Medulla oblongata (tissue), 1 donor: ENCODE measurements around the gene ZDHHC5.
"Not testable (repeated sequence)": the region's sequence is repeated elsewhere in the genome, so short reads cannot be mapped to it uniquely, and the experiment has no call there.

Source experiments
- DNase-seq: peaks from one replicate; pipeline ENCODE4 v3.0.0-alpha.2; 2015; ENCODE audit errors: extremely low spot score

ZDHHC5 gene

GRCh38 chr11:57644748-57645688, 22.9 kb upstream of the ZDHHC5 start:
- DNase-seq = peak; percentile 88

- no peak for DNase-seq
Observed at GRCh38 chr11:57645689-57646085, 22.2 kb upstream of the ZDHHC5 start.

DNA sequence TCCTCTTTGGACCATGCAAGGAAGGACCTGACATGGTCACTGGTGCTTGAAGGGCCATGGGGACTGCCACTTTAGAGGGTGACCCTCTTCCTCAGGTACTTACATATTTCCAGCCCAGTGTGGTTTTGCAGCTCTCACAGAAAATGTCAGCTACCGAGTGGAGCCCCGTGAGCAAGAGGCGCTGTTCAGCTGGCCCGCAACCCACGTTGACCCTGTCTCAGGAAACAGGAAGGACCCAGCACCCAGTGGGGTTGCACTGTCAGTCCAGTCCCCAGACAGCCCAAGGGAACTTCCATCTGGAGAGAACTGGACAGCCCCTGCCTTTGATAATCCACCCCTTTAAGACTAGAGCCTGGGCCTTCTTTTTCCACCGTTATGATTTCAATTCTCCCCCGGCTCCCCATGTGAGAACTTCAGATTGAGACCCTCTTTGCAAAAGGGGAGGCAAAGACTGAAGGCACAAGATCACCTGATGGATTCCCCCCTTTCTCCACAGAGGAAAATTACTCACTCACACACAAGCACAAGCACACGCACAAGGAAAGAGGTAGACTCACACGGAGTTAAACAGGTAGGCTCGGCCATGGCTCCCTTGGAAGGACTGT, 21.6 kb upstream of the ZDHHC5 start:
- no peak for DNase-seq

DNA sequence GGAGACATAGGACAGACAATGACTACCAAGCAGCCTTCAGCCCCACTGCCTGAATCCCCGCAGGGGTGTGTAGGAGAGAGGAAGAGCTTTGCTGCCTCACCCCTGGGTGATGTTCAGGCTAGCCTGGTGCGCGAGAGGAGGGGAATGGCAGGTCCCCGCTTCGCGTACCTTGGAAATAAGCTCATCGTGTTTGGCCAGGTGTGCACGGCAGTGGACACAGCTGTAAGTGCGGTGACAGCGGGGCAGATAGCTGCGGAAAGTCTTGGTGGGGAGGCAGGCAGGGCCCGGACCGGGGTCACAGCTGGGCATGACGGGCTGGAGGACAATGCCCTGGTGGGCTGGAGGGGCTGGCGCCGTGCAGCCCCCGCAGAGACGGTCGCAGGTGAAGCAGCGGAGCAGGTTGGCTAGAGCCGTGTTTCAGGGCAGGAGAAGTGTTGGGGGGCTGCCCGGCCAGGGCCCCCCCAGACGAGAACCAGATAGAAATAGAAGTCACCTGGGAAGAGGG, 21.1 kb upstream of the ZDHHC5 start:
- DNase-seq = no peak

- DNase-seq = no peak
Observed at GRCh38 chr11:57647372-57647771, 20.5 kb upstream of the ZDHHC5 start.

- DNase-seq = no peak
Observed at GRCh38 chr11:57647960-57648800, 19.7 kb upstream of the ZDHHC5 start.

GRCh38 chr11:57648801-57649735, 18.8 kb upstream of the ZDHHC5 start:
- DNase-seq = peak; percentile 40

GRCh38 chr11:57649826-57650738, 17.8 kb upstream of the ZDHHC5 start, which contains the start of gene YPEL4:
TSS of gene YPEL4 (minus strand) at chr11:57649912. CDS start at chr11:57647107, 2,805 bp downstream.
- DNase-seq = peak; percentile 82

DNA sequence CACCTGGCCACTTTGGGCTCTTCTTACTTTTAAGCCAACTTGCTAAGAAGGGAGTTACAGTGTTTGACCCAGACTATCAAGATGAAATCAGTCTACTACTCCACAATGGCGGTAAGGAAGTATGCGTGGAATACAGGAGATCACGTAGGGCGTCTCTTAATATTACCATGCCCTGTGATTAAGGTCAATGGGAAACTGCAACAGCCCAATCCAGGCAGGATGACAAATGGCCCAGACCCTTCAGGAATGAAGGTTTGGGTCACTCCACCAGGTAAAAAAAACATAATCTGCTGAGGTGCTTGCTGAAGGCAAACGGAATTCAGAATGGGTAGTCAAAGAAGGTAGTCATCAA, 17.2 kb upstream of the ZDHHC5 start:
- no peak for DNase-seq

DNA sequence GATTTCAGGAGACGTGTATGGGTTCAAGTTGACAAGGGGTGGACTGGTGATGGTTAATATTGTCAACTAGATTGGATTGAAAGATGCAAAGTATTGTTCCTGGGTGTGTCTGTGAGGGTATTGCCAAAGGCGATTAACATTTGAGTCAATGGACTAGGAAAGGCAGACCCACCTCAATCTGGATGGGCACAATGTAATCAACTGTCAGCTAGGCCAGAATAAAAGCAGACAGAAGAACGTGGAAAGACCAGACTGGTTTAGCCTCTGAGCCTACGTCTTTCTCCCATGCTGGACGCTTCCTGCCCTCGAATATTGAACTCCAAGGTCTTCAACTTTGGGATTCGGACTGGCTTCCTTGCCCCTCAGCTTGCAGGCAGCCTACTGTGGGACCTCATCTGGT, 16.5 kb upstream of the ZDHHC5 start:
- DNase-seq = no peak

GRCh38 chr11:57652230-57652629, 15.7 kb upstream of the ZDHHC5 start:
- DNase-seq = not testable (repeated sequence)

DNA sequence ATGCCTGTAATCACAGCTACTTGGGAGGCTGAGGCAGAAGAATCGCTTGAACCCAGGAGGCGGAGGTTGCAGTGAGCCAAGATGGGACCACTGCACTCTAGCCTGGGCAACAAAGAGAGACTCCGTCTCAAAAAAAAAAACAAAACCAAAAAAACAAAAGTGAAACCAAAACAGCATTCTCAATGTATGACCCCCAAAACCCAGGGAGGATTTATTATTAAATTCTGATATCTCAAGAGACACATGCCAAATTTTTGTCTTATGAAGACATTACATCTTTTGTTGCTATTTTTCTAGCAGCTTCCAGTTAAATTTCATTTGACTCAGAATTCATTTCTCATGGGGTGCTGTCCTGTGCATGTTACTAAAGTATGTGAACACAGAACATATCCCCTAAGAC, 15.3 kb upstream of the ZDHHC5 start:
- no peak for DNase-seq

DNA sequence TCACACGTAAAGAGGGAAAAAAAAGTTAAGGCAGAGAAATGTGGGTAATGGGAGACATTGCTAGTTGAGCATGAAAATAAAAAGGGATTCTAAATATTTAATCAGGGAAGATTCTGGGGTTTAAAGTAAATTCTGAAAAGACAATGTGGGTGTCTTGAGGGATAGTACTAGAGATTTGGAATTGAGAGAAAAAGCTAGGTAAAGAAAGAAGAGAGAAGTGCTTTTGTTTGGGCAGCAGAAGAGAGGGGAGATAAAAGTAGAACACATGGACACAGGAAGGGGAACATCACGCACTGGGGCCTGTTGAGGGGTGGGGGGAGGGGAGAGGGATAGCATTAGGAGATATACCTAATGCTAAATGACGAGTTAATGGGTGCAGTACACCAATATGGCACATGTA, 14.8 kb upstream of the ZDHHC5 start:
- no peak for DNase-seq

GRCh38 chr11:57656885-57657193, 11.1 kb upstream of the ZDHHC5 start:
- DNase-seq = no peak

- DNase-seq = peak; percentile 100
Observed at GRCh38 chr11:57657194-57658022, 10.5 kb upstream of the ZDHHC5 start, which contains the start of gene CLP1. TSS of gene CLP1 (plus strand) at chr11:57657762. CDS start at chr11:57659477, 1,715 bp downstream.

- no peak for DNase-seq
Observed at GRCh38 chr11:57658023-57658361, 9.9 kb upstream of the ZDHHC5 start.

- DNase-seq = no peak
Observed at GRCh38 chr11:57659669-57660068, 8.2 kb upstream of the ZDHHC5 start.

- DNase-seq = no peak
Observed at GRCh38 chr11:57662893-57663292, 5.0 kb upstream of the ZDHHC5 start.

GRCh38 chr11:57663975-57664374, 3.9 kb upstream of the ZDHHC5 start:
- DNase-seq = no peak
